Measurements from ENCODE around the gene KRTAP5-4.
"Not testable (repeated sequence)": the region's sequence is repeated elsewhere in the genome, so short reads cannot be mapped to it uniquely, and the experiment has no call there.

The KRTAP5-4 gene

DNA sequence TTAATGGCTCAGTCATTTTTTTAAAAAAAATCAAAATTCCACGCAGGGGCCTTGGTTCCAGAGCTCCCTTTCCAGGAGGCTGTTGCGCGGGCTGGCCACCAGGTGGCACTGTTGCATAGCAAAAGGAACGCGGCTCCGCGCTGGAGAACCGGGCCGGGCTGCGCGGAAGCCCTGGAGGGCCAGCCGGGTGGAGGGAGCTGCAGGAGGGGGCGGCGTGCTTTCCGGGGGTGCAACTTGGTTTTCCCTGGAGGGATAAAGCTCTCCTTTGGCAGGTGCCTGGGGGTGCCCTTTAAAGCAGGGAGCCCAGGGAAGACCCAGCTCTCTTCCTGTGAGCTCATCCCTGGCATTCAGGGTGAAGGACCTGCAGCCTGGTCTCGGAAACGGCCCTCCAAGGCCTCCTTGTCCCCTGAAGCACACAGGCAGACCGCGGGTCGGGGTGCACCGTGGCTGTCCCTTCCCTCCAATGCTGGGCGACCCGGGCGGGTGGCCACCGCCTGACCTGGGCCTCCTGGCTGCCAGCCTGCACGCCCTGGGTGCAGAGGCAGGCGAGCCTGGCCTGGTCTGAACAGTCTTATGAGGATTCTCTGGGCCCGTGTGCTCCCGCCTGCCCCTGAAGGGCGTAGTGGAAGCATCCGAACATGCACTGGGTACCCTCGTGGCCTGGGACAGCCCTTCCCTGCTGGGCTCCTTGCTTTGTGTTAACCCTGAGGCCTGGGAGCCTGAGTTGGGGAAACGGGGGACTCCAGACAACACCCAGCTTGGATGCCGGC lies 31.0 kb upstream of the KRTAP5-4 start:
- DNase-seq (ENCODE audit: low read depth in 2 of 3, low spot score in 1 of 3): peak; percentile 51 to 78 (median 68)

DNA sequence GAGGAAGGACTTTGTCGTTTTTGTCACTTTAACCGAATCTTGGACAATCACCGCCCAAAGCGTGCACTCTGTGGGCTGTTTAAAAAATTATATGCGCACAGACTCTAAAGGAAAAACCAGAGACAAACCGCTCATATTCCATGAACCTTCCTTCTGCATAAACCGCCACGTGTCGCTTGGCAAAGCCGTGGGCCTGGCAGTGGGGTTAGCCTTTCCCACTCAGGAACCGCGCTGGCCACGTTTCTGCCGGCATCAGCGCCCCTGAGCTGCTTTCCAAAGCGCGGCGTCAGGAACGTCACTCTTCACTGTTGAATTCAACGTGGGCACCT lies 30.5 kb upstream of the KRTAP5-4 start:
- no peak for DNase-seq (ENCODE audit: low read depth in 2 of 3, low spot score in 1 of 3)

- no peak for DNase-seq (ENCODE audit: low read depth in 2 of 3, low spot score in 1 of 3)
These were observed 30.1 kb upstream of the KRTAP5-4 start for GRCh38 chr11:1652026-1652425.

- no peak for DNase-seq (ENCODE audit: low read depth in 2 of 3, low spot score in 1 of 3)
These were observed 29.6 kb upstream of the KRTAP5-4 start for GRCh38 chr11:1651411-1651980.

- DNase-seq (ENCODE audit: low read depth in 2 of 3, low spot score in 1 of 3): no peak
These were observed 29.0 kb upstream of the KRTAP5-4 start for GRCh38 chr11:1650918-1651262.

GRCh38 chr11:1650034-1650917 lies 28.3 kb upstream of the KRTAP5-4 start:
- DNase-seq (ENCODE audit: low read depth in 2 of 3, low spot score in 1 of 3): no peak

DNA sequence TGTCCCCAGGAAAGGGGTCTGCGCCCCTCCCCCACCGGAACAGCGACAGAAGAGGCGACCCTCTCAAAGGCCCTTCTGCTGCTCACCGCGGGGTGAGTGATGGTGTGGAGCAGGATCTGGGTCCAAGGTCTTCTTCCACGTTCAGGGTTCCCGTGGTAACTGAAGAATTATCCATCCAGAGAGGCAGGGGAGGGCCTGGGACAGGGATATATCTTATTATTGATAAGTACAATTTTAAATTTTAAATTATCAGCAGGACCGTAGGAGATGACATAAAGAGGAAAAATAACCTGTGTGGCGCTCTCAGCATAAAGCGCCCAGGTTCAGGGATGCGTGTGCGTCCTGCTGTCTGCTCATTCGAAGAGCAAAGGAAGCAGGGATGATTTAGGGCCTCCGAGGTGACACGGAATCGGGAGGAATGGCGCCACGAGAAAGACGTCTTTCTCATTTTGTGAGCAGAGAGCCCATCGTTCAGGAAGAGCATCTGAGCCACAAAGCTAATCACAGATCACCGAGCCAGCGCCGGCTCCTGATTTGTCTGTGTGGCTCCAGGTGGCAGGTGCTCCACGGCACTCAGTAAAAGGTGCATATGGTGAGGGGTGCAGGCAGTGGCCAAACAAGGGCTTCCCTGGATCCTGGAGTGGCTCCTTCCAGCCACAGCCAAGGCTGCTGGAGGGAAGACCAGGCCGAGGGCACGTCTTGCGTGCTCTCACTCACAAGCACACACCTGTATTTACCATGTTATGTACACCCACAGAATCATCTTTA lies 26.9 kb upstream of the KRTAP5-4 start:
- DNase-seq (ENCODE audit: low read depth in 2 of 3, low spot score in 1 of 3): no peak

GRCh38 chr11:1647901-1648652 lies 26.1 kb upstream of the KRTAP5-4 start:
- DNase-seq (ENCODE audit: low read depth in 2 of 3, low spot score in 1 of 3): no peak

DNA sequence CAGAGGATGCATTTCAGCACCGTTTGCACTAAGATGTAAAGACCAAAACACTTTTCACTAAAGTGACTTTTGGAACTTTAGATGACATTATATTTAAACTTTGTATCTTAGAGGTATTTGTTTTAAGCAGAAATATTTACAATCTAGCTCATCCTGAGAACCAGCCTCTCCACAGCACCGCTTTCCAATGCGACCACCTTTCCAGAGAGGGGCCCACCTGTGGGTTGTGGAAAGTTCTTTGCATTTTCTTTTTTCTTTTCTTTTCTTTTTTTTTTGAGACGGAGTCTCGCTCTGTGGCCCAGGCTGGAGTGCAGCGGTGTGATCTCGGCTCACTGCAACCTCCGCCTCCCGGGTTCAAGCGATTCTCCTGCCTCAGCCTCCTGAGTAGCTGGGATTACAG lies 24.6 kb upstream of the KRTAP5-4 start:
- DNase-seq (ENCODE audit: low read depth in 2 of 3, low spot score in 1 of 3): not testable (repeated sequence)

GRCh38 chr11:1645357-1645821 lies 23.5 kb upstream of the KRTAP5-4 start:
- DNase-seq (ENCODE audit: low read depth in 2 of 3, low spot score in 1 of 3): no peak

DNA sequence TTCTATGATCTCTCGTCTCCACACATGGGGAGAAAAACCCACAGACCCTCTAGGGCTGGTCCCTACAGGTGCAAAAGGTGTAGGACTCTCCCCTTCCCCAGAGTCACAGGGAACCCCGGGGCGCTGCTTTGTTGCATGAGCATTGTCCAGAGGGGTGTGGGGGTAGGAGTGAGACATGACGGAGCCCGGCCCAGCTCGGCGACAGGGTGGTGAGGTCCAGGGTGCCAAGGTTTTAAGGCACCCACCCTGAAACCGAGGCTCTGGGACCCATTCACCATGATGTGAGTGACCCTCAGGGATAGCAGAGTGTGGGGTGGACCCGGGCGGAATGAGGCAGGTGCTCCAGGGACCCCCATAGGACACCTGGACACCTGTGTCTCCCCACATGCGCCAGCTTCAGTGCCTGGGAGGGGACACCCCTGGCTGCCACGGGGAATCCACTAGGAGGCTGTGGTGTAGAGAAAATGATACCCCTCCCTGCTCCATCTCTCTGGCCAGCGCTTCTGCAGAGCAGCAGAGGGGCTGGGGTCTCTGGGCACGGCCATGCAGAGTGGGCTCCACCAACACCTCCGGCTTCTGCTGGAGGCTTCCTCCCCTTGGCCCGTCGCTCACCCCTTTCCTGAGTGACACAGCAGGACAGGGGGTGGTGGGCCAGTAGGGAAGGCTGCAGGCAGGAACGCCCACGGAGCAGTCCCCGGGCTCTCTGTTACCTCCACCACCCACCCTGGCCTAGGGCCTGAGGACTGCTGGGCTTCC lies 22.8 kb upstream of the KRTAP5-4 start:
- no peak for DNase-seq (ENCODE audit: low read depth in 2 of 3, low spot score in 1 of 3)

GRCh38 chr11:1643146-1643690 lies 21.3 kb upstream of the KRTAP5-4 start:
- DNase-seq (ENCODE audit: low read depth in 2 of 3, low spot score in 1 of 3): no peak

DNA sequence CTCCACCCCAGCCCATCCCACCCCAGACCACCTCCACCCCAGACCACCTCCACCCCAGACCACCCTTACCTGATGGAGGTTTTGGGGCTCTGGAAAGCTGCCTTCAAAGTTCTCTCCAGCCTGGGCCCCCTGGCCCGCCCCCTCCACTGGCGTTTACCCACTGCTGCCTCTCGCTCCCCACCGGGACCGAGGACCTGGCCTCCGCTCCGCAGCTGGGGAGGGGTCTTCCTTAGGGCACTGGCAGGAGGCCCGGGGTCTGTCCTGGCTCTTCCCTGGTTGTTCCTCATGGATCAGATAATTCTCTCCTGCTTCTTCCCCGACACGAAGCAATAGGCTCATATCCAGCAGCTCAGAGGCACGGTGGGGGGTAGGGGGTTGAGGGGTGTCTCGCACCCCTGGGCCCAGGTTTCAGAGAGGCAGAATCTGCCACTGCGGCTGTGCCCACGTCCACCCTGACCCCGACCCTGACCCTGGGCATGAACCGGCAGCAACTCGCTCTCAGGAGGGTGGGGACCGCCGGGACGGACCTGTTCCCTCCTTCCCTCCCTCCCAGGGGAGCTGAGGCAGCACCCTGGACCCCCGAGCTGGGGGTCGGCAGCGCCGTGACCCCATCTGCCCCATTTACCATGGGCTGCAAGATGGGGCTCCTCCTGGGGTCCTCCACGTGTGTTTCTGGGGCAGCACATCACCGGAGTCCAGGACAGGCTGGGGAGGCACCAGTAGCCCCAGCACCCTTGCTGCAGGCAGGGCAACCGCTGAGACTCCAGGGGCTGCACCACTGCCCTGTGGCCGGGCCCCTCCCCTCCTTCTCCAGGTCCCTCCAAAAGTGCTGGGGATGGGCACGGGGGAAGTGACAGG lies 20.6 kb upstream of the KRTAP5-4 start:
- no peak for DNase-seq (ENCODE audit: low read depth in 2 of 3, low spot score in 1 of 3)

DNA sequence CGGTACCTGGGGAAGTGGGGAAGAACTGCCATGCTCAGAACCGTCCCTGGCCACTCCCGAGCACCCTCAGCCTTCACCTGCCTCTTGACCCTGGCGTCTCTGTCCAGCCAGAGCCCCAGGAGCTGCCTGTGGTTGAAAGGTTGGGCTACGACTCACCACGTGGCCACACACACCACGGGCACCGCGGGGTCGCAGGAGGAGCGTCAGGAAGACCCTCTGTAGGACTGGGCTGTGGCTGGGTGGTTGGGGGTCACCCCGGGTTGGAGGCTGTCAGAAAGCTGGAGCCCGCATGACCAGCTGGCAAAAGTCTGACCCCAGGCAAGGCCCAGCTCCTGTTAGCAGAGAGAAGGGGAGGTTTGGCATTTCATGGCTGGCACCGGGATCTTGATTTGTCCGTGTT lies 19.2 kb upstream of the KRTAP5-4 start:
- DNase-seq (ENCODE audit: low read depth in 2 of 3, low spot score in 1 of 3): no peak

- no peak for DNase-seq (ENCODE audit: low read depth in 2 of 3, low spot score in 1 of 3)
These were observed 18.4 kb upstream of the KRTAP5-4 start for GRCh38 chr11:1640076-1640946.

DNA sequence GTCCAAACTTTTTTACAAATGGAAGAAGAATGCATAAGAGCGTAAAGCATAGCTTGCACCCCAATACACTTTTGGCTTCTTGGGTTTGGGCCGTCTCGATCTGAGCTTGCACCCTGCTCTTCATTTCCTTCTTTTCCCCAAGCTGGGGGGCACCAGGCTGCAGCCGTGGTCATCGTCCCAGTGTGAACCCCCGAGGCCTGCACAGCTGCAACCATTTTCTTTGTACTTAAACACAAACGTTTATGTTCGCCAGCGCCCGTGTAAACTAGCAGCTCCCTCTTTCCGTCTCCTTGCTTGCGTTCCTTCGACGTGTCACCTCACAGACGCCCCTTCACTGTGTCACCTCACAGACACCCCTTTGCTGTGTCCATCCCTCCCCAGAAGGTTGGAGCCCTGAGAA lies 17.7 kb upstream of the KRTAP5-4 start:
- DNase-seq (ENCODE audit: low read depth in 2 of 3, low spot score in 1 of 3): no peak

DNA sequence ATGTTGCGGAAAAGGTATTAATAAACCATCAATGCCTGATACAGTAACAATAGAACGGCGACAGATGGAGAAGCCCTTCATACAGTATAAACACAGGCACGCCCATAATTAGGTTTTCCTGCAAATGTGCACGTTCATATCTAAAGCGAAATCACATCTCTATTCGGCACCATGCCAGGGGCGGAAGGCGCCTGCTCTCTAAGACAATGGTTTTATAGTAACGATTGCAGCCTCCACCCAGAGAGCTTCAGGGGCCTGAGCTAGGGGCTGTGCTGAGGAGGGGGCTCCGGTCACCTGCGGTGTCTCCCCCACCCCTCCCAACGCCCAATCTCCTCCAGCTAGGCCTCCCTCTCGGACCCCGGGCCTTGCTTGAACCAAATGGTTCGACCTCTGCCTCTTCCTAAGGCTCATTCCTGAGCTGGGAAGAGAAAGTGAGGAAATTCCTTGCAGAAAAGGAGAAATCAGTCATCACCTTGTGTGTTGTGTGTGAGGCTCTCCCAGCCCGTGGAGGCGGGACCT lies 17.2 kb upstream of the KRTAP5-4 start:
- DNase-seq (ENCODE audit: low read depth in 2 of 3, low spot score in 1 of 3): no peak

- no peak for DNase-seq (ENCODE audit: low read depth in 2 of 3, low spot score in 1 of 3)
These were observed 16.4 kb upstream of the KRTAP5-4 start for GRCh38 chr11:1638344-1638743.
